Amygdala (tissue), 56 donors: Measurements from ENCODE around the gene MB.
"Not testable (repeated sequence)": the region's sequence is repeated elsewhere in the genome, so short reads cannot be mapped to it uniquely, and the experiment has no call there.

Experiments used
- DNase-seq, 56 donors: peaks; one replicate each; lab custom pipeline; 2025; lab: John Stamatoyannopoulos, UW

The MB gene

DNA sequence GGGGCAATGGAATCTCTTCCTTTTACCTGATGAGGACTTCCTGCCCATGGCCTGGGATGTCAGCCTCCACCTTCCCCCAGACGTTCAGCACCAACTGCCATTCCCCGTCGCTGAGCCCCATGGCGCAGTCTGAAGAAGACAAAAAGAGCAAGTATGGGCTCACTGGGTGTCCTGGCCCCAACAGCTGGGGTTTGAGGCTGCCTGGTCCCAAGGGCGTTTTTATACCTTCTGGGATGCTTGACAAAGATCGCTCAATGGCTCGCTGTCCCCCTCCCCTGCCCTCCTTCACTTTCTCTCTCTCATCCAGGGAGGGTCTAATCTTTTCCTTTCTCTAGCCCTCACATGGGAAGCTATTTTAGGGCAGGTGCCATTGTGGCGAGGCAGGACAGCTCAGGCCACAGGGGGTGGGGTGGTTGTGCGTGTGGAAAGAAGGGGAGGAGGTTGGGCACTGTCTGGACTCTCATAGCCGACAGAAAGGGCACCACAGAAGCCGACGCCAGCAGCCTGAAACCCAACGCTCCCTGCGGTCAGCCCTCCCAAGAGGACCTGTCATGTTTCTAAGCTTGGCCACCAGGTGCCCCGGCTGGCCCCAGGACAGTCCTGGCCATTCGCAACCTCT is at the start of gene MB:
MB (minus strand) TSS at position 193 of the 619 bp plus-strand sequence; CDS start at position 121, 72 bp downstream.
- no peak for DNase-seq

DNA sequence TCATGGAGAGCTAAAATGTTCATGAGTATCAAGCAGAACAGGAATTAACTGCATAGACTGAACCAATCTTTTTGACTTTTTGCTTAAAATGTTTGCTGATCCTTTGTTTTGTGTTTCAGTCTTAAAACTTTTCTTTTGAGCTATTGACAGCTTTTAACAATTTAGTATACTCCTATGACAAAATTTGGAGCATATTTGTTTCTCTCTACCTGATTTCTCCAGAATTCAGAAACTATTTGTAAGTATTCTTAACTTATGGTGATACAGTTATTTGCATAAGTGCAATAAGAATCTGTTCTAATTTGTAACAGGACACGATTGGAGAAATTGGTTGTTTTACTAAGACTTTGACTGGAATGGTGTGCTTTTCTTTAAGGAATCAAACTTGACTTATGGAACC is 49.6 kb upstream of the MB start:
- not testable (repeated sequence) for DNase-seq

DNA sequence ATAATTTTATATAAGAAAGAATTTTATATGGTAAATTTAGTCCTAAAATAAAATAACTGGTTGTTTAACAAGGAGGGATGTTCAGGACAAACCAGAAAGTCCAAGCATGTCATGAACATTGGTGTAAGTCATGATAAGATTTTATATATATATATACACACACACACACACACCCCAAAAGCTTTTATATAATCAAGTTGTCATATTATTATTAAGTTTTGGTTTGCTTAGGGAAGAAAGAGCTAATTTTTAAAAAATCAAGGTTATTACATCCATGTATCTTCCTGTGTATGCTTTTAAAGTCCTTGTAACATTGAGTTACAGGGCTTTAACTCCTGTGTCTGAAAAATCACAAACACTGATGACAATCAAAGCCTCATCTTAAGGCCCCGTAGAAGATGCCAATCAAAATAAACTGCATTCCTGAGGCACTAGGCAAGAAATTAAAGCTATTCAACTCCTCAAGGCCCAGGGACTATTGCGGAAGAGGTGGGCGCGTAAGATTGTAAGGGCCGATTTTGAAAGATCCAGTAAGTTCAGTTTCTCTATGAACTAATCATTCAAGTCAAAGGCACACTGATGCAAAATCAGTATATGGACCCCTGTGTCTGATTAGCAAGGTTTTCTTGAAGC is 47.9 kb upstream of the MB start:
- DNase-seq: no peak

DNA sequence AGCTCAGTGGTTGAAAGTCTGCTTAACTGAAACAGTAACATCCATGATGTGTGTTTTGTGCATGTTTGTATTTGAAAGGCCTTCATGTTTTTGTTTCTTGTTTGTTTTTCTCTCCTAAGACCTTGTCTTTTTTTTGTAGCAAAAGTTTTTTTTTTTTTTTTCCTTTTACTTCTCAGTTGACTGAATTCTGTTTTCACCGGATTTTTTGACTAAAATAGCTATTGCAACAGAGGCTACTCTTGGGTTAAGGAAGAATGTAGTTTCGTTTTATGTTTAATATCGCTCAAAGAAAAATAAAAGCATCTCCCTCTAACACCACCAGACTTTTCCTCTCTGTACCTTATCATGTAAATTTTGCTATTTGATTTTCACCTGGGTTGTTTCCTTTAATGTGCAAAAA is 46.2 kb upstream of the MB start:
- no peak for DNase-seq

DNA sequence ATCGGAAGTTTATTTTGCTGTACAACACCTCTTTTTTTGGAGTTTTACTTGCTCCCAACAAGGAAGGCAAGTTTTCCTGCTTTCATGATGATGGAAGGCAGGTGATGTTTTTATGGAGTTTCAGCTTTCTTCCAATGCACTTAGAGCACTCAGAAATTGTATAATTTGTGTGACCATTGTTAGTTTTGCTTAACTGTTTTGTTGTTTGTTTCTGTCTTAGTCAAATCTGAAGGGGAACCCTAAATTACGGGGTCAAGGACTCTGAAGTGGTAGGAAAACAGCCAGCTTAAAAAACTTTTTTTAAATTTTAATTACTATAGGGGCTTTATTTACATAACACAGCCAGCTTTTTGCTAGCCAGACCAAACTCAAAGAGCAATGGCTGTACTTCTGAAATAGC is 45.8 kb upstream of the MB start:
- no peak for DNase-seq

DNA sequence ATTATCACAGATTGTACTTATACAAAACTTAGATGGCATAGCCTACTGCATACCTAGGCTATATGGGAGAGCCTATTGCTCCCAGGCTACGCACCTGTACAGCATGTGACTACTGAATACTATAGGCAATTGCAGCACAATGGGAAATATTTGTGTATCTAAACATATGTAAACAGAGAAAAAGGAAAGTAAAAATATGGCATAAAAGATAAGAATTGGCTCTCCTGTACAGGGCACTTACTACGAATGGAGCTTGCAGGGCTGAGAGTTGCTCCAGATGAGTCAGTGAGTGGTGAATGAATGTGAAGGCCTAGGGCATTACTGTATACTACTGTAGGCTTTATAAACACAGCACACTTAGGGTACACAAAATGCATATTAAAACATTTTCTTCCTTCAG is 44.3 kb upstream of the MB start:
- DNase-seq: no peak

DNA sequence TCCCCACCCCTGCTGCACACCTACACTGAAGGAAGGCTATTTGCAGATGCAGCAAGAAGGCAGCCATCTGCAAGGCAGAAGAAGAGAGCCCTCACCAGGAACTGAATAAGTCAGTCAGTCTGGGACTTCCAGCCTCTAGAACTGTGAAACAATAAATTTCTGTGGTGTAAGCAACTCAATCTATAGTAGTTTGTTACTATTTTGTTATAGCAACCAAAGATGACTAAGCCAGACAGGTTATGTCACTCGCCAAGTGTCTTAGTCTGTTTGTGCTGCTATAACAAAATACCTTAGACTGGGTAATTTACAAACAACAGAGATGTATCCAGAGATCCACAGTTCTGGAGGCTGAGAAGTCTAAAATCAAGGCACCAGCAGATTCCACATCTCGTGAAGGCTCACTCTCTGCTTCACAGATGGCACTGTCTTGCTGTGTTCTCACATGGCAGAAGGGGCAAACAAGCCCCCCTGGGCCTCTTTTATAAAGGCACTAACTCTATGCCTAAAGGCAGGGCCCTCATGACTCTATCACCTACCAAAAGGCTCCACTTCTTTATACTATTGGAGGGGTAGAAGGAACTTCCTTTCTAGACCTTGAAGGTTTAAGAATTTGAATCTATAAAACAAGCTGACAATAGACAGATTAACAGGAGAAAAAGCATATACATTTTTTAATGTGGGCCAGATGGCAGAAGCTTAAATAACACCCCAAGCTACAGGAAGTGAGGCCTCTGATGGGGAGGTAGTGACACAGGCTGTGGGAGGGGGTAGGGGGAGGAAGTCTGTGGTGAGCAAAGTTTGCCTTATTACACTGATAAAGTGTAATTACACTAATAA is 43.4 kb upstream of the MB start:
- no peak for DNase-seq

DNA sequence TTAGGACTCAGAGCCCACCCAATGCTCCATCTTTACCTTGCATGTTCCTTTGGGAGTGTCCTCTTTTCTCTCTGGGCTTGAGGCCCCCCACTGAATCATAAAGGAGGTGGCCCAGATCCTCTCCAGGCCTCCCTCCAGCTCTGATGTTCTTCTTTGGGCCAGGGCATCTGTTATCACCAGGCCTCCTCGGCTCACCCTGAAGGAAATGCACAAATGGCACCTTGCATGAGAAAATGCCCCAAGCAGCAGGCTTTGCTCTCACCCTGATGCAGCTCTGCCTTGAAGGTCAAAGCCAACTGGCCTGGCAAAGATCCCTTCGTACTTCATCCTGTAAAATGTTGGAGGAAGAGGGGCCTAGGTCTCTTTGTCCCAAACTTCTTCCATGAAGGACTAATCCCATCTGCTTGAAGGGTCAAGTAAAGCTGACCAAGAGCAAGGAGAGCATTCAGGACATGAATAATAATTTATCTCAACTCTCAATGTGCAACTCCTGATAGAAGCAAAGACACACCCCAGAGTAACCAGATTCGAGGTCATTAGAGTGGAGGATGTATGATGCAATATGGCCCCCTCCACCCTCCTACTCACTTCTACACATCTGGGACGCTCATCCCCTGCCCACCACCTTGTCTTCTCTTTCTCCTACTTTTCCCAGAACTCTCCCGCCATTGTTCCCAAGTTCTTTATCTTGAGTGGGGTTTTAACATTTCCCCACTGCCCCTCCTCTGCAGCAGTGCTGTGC is 40.6 kb upstream of the MB start:
- no peak for DNase-seq

DNA sequence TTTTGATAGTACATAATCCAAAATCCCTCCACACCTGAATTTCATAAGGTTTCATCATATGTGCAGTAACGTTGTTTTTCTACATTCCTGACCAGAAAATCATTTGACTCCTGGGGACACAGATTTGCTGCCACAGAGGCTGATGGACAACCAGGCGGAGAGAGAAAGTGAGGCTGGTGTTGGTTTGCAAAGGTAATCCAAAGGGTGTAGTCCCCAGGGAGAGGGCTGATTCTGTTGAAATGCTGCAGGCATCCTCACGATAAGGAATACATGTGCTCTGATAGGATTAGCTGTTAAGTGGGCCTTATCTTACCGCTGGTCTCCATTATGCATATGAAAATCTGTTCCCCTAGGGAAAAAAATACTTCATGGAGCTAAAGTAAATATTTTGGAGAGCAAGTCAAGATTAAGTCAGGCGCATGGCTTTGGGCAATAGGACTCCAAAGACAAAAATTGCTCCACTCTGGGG is 39.2 kb upstream of the MB start:
- DNase-seq: no peak

DNA sequence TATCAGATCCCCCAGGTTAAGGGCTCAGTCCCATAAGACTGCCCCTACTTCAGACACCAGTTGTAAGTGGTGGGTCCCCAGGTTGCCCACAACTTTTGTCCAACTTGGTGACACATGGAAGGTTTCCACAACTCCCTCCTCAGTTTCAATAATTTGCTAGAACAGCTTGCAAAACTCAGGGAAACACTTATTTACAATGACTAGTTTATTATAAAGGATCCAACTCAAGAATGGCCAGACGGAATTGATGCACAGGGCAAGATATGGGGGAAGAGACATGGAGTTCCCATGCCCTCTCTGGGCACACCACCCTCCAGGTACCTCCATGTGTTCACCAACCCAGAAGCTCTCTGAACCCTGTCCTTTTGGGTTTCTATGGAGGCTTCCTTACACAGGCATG is 36.7 kb upstream of the MB start:
- no peak for DNase-seq

DNA sequence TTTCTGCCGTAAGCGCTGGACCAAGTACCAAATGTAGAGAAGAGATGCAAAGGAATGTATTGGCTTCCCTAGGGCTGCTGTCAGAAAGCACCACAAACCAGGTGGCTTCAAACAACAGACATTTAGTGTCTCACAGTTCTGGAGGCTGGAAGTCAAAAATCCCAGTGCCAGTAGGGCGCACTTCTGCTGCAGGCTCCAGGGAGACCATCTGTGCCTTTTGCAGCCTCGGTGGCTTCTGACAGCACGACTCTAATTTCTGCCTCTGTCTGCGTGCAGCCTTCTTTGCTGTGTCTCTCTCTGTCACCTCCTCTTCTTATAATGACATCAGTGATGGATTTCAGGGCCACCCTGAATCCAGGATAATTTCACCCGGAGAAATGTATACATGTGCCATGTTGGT is 34.0 kb upstream of the MB start:
- DNase-seq: no peak

DNA sequence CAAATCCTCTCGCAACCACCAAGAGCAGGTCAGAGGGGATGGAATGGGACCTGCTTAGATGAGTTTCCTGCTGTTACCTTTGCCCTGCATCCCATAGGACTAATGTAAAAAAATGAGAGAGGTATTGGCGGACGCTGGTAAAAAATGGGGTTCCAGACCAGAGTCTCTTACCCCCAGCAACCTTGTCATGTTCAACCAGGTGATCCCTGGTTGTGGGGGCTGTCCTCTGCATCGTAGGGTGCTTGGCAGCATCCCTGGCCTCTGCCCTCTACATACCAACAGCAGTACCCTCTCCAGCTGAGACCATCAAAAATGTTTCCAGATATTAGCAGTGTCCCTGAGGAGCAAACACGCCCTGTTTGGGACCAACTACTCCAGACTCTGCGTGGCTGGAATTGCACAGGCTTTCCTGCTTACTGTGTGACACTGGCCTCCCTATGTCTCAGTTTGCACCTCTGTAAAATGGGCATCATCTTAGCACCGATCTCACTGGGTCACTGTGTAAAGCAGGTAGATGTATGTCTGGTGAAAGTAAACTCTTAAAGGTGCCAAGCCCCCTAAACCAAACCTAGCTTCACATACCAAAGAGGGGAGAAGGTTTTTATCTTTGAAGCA is 32.6 kb upstream of the MB start:
- DNase-seq: no peak

DNA sequence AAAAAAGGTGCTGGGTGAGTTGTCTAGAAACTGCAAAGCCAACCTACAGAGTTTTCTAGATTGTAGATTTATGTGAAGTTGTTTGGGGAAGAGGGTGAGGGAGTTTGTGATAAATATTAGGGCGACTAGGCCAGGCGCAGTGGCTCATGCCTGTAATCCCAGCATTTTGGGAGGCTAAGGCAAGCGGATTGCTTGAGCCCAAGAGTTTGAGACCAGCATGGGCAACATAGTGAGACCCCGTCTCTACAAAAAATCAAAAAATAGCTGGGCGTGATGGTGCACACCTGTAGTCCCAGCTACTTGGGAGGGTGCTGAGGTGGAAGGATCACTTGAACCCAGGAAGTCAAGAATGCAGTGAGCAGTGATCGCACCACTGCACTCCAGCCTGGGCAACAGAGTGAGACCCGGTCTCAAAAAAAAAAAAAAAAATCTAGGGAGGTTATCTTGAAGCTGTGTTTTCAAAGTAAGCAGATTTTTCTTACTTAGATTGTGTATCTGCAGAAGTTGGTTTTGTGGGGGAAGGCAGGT is 32.0 kb upstream of the MB start:
- peak in 1 of 56 donors; percentile 3 for DNase-seq

DNA sequence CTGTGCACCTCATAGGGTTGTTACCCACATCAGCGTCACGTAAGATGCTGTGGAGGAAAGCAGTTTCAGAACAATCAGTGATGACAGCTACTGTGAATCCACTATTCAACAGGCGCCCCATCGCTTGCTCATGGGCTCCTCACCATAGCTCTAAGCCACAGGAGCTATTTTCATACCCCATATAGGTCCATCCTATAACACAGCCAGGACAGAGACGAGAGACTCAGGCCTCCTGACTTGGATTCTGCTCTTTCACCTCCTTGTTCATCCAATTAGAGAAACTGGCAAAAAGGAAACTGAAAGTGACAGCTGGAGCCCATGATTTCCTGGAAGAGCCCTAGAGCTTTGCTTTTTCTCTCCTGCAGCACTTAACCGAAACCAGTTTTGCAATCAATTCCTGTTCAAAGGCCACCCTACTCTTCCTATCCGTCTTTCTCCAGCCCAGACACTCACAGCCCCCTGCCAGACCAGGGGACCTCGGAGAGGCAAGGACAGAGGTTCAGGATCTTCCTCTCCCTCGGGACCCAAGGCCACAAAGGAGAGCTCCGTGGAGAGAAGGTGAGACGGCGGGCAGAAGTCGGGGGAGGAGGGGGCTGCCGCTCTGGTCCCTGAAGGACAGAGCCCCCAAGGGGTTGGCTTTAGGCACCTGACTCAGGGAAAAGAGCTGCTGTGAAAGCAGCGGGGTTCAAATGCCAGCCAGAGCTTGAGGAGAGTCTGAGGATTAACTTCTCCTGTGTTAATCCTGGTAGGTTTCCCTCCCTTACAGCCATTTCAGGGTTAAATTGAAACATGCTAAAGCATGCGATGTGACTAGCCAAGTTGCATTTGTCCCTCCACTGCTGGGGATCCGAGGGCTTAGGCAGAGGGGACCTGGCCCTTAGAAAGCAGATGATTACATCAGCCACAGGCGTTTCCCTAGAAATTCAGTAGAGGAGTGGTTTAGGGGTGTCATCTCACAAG is 31.2 kb upstream of the MB start, which contains the start of gene APOL6:
APOL6 (plus strand) TSS at position 381 of the 960 bp plus-strand sequence. CDS start 7,980 bp downstream, outside the sequence.
- DNase-seq: peak in 20 of 56 donors; percentile 3 to 48 (median 18)

DNA sequence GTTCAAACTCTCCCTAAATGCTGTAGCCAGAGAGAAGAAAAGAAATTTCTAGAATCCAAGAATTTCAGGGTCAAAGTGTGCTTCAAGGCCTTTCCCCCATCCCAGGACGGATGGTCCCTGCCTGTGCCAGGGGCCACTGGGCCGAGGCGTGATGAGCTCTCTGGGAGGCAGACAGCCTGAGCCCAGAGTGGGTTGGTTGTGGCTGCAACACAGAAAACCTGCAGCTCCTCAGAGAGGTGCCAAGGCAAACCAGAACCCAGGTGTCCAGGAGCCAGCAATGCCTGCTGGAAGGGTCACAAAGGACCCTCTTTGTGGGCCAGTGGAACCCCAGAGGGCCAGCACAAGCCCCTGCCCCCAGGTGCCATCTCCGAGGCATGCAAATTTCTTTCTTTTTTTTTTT is 28.5 kb upstream of the MB start:
- DNase-seq: no peak

DNA sequence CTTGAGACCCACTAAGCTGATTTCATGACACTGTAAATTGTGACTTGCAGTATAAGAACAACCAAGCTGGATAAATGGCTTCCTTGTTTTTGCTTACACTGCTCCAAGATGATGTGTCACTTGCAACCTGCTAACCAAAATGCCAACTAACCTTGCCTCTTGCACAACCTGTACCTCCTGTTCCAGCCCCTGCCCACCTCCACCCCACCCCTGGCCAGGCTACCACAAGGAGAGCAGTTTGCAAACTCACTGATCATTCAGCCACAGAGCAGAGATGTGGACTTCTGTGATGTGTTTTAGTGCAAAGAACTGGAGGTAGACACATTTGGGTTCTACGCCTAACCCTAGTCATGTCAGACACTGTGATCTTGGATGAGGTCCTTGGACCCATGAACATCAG is 26.9 kb upstream of the MB start:
- no peak for DNase-seq

DNA sequence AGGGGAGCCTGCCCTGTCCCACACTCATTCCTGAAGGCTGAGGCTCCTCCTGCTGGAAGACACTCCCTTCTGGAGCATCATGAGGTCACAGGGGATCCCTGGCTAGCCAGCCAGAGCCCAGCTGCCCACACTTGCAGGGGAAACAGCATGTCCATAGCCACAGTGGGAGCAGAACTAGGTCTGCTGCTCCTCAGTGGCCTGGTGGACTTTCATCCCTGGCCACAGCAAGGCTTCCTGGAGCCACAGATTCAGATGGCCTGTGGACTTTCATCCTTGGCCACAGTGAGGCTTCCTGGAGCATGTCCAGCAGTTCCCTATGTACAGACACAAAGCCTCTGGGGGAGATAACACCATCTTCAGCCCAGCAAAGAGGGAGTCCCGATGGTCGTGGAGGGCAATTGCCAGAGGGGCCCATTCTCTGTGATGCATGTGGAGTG is 25.2 kb upstream of the MB start:
- no peak for DNase-seq

DNA sequence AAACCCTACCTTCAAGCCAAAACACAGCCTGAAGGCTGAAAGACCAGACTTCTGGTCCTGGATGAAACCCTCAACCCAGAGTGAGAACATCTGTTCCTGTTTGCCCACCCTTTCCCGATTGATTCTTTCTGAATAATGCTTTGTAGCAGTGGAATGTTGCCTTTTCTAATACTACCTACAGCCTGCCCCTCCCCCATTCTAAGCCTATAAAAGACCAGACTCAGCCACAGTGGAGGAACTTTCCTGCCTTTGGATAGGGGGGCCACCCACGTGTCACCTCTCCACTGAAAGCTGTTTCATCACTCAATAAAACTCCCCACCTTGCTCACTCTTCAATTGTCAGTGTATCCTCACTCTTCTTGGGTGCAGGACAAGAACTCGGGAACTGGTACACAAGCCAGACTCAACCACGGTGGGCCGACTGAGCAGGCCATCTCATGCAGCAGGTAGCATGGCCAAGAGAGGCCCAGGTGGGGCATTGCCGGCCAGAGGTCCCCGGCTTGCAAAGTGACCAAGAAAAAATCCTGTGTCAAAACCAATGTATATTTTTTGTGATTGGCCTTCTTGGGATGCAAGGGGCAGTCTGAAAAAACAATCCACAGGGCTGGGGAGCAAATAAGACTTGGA is 24.5 kb upstream of the MB start:
- no peak for DNase-seq
